WERI-Rb-1 (cell line): Measurements from ENCODE around the gene CHSY3.

Experiments used
- DNase-seq: peaks from one replicate; pipeline ENCODE4 v3.0.0-alpha.2; 2020
- H3K27ac ChIP-seq: fragments of 250-450 bp; sonication (Bioruptor Pico); 2 replicates; pipeline ENCODE4 v1.5.1; 2020; ENCODE audit warnings: mild to moderate bottlenecking, moderate library complexity
- H3K27me3 ChIP-seq: fragments of 250-450 bp; sonication (Bioruptor Pico); 2 replicates; pipeline ENCODE4 v1.5.1; 2021; ENCODE audit warnings: mild to moderate bottlenecking, low read depth, moderate library complexity; ENCODE audit not compliant: insufficient read depth, severe bottlenecking
- H3K36me3 ChIP-seq: fragments of 250-450 bp; sonication (Bioruptor Pico); 2 replicates; pipeline ENCODE4 v1.5.1; 2020; ENCODE audit warnings: mild to moderate bottlenecking, moderate library complexity
- H3K4me3 ChIP-seq: 2 replicates; pipeline ENCODE4 v1.5.1; 2011; ENCODE audit warnings: low read depth, mild to moderate bottlenecking, control low read depth, low read length
- H3K9me3 ChIP-seq: fragments of 250-450 bp; sonication (Bioruptor Pico); 2 replicates; pipeline ENCODE4 v1.5.1; 2021; ENCODE audit warnings: mild to moderate bottlenecking, moderate library complexity; ENCODE audit not compliant: severe bottlenecking
- TF ChIP-seq, protein P1 (sequence below): IDR thresholded peaks from 2 replicates; pipeline ENCODE4 v1.5.1; 2011; ENCODE audit warnings: low read depth, mild to moderate bottlenecking, control low read depth, inconsistent platforms, low read length

Gene CHSY3

DNA sequence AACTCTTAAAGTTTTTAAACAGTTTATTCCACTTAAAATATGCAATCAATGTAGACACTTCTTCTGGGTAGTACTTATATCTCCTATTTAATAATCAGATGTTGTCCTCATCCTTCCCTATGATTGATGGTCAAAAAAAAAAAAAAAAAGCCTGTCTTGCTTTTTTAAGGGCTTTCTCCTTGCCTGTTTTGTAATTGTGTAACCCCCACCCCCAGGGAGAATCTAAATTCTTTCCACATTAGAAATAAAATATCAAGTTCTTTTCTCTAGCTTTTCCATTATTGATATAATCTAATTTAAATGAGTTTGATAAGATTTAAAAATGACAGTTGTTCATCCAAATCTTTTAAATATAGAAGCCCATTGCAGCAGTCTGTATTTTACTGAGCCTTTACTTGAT lies 119.7 kb downstream of the CHSY3 start:
- no peak overlapping the region for H3K4me3 ChIP-seq
- no peak for DNase-seq
- no peaks in the 10 kb centered on the region for H3K27me3 ChIP-seq
- H3K27ac ChIP-seq = no peak overlapping the region
- H3K9me3 ChIP-seq = no peaks in the 10 kb centered on the region
- TF ChIP-seq, protein P1, sequence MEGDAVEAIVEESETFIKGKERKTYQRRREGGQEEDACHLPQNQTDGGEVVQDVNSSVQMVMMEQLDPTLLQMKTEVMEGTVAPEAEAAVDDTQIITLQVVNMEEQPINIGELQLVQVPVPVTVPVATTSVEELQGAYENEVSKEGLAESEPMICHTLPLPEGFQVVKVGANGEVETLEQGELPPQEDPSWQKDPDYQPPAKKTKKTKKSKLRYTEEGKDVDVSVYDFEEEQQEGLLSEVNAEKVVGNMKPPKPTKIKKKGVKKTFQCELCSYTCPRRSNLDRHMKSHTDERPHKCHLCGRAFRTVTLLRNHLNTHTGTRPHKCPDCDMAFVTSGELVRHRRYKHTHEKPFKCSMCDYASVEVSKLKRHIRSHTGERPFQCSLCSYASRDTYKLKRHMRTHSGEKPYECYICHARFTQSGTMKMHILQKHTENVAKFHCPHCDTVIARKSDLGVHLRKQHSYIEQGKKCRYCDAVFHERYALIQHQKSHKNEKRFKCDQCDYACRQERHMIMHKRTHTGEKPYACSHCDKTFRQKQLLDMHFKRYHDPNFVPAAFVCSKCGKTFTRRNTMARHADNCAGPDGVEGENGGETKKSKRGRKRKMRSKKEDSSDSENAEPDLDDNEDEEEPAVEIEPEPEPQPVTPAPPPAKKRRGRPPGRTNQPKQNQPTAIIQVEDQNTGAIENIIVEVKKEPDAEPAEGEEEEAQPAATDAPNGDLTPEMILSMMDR = no peak
- H3K36me3 ChIP-seq = no peaks in the 10 kb centered on the region

DNA sequence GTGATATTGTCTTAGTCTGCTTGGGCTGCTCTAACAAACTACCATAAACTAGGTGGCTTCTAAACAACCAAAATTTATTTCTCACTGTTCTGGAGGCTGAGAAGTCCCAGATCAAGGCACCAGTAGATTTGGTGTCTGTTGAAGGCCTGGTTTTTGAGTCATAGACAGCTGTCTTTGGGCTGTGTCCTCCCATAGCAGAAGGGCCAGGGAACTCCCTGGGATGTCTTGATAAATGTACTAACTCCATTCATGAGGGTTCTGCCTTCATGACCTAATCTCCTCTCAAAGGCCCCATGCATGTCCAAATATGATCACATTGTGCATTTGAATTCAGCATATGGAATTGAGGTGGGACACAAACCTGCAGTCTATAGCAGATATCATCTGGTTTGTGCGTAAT lies 121.2 kb downstream of the CHSY3 start:
- no peaks in the 10 kb centered on the region for H3K9me3 ChIP-seq
- no peak for DNase-seq
- TF ChIP-seq, protein P1 = no peak
- no peak overlapping the region for H3K27ac ChIP-seq
- no peaks in the 10 kb centered on the region for H3K27me3 ChIP-seq
- no peaks in the 10 kb centered on the region for H3K36me3 ChIP-seq
- H3K4me3 ChIP-seq = no peak overlapping the region

DNA sequence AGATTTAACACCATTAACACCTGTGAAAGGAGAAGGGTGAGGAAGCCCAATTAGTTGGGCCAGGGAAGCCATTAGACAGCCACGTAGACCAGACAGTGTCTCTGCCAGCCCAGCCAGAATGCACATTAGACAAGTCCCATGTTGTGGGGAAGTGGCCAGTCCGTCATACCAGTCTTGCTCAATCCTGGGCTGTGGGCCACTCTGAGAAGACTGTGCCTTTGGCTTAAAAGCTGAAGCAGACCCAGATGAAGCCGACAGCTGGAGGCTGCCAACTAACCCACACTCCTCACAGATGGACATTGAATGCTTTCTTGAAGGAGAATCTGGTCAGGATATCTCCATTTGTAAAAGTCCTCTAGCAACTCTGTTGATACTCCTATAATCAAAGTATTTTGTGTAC lies 128.5 kb downstream of the CHSY3 start:
- no peaks in the 10 kb centered on the region for H3K36me3 ChIP-seq
- H3K9me3 ChIP-seq = no peaks in the 10 kb centered on the region
- H3K27ac ChIP-seq = no peak overlapping the region
- no peak overlapping the region for H3K4me3 ChIP-seq
- TF ChIP-seq, protein P1 = no peak
- no peaks in the 10 kb centered on the region for H3K27me3 ChIP-seq
- no peak for DNase-seq

DNA sequence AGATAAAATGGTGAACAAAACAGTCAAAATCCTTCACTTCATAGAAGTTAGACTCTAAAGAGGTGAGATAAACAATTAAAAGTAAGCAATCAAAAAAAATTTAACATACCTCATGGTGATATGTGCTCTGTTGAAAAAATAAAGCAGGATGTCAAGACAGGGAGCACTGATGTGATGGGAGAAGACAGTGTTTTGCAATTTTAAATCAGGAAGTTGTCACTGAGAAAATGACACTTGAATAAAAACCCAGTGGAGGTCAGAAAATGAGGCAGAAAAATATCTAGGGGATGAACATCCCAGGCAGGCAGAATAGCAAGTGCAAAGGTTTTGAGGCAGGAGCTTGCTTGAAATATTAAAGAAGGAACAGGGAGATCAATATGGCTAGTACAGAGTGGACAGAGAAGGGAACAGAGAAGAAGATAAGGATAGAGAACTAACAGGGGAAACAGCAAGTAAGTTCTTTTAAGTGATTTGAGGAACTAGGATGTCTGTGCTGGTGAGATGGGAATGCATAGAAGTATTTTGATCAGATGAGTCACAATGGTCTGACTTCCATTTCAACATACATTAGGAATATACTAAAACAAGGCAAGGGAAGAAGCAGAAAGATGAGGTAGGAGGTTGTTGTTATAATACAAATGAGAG lies 130.4 kb downstream of the CHSY3 start:
- Histone ChIP-seq H3K27ac (no peak overlapping the region), H3K4me3 (no peak overlapping the region), H3K27me3 (no peaks in the 10 kb centered on the region), H3K9me3 (no peaks in the 10 kb centered on the region), H3K36me3 (no peaks in the 10 kb centered on the region)
- no peak for DNase-seq
- TF ChIP-seq, protein P1 = no peak

DNA sequence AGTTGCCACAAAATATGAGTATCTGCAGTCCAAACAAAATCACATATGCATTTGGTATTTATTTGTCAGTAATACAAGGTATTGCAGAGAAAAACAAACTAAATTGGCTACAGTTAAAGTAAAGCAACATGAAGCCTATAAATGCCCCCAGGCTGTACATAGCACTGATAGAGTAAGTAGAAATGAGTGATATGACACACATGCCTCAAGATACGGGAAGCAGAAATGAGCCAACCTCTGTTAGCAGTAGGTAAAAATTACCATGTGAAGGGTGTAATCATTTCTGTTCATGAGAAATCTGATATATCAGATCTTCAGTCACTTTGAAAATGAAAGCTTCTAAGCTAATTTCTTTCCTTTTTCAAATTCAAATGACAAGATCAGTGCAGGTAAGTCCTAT lies 131.1 kb downstream of the CHSY3 start:
- H3K27me3 ChIP-seq = no peaks in the 10 kb centered on the region
- no peaks in the 10 kb centered on the region for H3K36me3 ChIP-seq
- DNase-seq = no peak
- no peak overlapping the region for H3K27ac ChIP-seq
- no peaks in the 10 kb centered on the region for H3K9me3 ChIP-seq
- no peak overlapping the region for H3K4me3 ChIP-seq
- TF ChIP-seq, protein P1 = no peak

DNA sequence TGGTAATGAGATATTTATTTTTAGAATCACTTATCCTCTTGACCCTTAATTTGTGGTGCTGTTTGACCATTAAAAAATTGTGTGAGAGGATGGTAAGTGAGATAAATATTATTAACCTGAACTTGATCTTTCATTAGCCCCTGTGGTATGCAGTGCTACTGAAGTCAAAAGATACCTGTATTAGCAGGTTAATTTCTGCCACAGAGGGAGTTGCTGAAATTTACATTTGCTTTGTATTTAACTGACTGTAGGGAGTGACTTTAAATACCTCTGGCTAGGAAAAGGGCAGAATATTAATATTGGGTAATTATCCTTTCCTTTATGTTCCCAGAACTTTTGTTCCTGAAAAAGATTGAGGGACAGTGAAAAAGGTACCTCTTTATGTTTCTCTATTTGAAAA lies 133.6 kb downstream of the CHSY3 start:
- no peaks in the 10 kb centered on the region for H3K36me3 ChIP-seq
- no peak overlapping the region for H3K27ac ChIP-seq
- TF ChIP-seq, protein P1 = no peak
- H3K27me3 ChIP-seq = no peaks in the 10 kb centered on the region
- DNase-seq = no peak
- H3K4me3 ChIP-seq = no peak overlapping the region
- H3K9me3 ChIP-seq = no peaks in the 10 kb centered on the region
